Activated CD4-positive, alpha-beta T cell treated with anti-CD3 and anti-CD28 coated beads, Interleukin-10, Interleukin-2, amounts not matched to agents 100 ng/mL and 50 ng/mL, durations not matched to agents 16 hours and 8 hours (primary cell): Measurements from ENCODE around the gene NUDT1.

Experiments used
- DNase-seq: peaks from one replicate; pipeline ENCODE4 v3.0.0-alpha.2; 2020

Gene NUDT1

DNA sequence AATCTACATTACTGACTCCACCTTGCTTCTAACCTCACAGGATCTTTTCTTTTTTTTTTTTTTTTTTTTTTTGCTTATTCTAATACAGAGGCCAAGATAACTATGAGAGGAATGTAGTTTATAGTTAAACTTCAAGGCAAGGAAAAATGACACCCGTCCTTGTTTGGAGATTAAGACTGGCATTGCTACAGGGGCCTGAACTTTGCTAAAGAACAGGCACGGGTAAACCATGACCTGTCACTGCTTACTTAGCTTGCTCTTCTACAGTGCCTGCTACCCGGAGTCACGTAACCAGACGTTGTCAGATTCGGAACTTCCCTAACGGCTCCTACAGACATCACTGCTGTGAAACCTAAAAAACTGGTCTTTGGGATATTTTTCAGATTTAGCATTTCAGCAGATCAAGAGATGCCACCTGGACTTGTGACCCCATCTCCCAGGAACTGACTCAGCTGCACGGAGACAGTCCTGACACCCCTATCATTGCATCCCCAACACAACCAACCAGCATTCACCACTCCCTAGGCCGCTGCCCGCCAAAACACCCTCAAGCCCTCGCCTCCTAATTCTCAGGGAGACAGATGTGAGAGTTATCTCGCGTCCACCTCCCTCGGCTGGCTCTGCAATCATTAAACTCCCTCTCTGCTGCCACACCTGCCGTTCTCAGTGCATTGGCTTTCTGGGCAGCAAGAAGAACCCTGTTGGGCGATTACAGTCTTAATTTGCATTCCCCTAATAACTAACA, 36.8 kb upstream of the NUDT1 start:
- no peak for DNase-seq

DNA sequence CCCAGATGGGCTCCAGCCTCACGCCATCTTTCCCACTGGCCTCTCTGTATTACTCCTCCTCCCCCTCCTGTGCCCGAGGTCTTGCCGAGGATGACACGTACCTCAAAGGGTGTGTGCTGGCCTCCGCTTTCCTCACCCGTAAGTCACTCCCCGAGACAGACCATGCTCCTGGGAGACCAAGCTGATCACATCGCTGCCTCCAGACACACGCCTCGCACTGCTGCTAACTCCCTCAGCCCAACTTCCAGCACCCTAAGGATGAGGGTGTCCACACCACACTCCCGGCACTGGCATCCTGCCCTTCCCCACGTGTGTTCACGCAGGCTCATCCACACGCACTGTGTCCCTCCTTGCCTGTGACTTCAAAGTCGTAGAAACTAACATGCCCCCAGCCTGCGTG, 33.3 kb upstream of the NUDT1 start:
- no peak for DNase-seq

GRCh38 chr7:2209146-2209960, 32.7 kb upstream of the NUDT1 start:
- peak; percentile 40 for DNase-seq

DNA sequence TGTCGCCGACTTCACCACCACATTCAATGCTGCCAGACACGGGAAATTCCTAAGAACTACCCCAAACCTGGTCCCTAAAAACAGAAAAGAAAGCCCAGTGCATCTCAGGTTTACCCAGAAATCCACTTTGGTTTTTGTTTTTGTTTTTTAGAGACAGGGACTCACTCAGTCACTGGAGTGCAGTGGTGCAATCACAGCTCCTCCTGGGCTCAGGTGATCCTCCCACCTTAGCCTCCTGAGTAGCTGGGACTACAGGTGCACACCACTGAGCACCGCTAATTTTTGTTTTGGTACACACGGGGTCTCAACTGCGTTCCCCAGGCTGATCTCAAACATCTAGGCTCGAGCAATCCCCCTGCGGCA, 32.1 kb upstream of the NUDT1 start:
- no peak for DNase-seq

DNA sequence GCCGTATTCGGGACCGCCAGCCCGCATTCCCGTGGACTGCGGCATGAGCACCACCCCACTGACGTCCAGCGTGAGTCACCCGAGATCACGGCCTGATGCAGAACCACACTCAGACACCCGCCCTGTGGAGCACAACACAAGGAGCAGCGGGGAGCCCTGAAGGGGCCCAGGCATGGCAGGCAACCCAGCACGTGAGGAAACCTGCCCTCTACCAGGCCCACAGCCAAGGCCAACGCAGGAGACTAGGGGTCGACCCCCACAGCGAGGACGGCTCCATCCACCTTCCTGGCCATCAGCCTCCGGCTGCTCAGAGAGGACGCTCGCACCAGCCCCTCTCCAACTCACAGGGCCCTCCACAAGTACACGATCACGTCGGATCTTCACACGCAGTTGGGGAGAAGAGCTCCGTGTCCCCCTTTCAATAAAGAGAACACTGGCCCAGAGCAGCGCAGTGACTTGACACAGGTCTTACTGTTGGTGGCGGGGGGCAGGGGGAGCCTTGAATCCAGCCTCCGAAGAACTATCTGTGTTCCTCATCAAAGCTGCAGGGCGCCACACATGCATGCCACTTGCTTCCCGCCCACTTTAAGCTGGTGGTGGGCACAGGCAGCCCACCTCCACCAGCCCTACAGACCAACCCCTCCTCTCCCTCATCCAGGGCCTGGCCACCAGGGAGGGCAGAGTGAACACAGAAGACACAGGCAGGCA, 31.3 kb upstream of the NUDT1 start:
- no peak for DNase-seq

DNA sequence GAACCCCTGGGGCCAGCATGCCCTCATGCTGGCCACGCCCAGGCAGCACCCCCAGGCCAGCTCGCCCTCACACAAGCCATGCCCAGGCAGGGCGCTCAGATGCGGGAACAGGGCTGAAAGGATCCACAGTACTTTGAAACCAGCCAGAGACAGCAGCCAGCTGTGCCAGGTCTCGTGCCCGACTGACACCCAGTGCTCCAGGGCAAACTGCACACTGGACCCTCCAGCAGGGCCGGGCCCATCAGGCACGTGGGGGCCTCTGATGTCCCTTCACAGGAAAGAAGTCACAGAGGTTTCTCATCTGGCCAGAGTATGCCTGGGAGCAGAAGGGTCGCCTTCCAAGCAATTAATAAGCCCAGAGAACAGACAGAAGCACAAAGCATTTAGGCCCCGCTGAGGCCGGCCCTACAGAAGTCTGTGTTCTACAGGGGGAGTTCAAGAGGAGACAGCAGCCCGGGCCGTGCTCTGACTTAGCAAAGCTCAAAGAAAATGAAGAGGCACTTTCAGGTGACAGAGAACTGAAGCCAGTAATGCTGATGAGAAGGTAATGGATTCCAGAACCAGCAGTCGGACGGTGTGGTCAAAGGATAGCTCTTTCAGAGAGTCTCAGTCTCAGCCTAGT, 30.7 kb upstream of the NUDT1 start:
- no peak for DNase-seq

- no peak for DNase-seq
These were observed 30.1 kb upstream of the NUDT1 start for GRCh38 chr7:2211926-2212325.

DNA sequence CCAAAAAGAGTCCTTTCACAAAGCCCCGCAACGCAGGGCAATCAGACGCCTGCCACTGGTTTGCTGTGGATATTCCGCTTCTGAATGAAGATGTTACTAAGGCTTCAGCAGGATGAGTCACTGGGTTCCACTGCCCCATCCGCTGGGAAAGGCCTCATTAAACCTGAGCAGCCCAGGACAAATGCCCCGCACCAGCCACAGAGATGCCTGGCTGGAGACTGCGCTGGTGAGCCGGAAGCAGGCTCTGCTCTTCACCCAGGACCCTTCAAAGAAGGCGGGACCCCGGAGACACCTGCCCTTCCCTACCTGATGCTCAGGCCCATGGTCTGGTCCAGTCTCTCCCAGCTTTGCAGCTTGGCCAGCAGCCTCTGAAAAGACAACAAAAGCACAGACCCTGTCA, 29.1 kb upstream of the NUDT1 start:
- DNase-seq = no peak

- DNase-seq = no peak
These were observed 28.3 kb upstream of the NUDT1 start for GRCh38 chr7:2213551-2214215.

DNA sequence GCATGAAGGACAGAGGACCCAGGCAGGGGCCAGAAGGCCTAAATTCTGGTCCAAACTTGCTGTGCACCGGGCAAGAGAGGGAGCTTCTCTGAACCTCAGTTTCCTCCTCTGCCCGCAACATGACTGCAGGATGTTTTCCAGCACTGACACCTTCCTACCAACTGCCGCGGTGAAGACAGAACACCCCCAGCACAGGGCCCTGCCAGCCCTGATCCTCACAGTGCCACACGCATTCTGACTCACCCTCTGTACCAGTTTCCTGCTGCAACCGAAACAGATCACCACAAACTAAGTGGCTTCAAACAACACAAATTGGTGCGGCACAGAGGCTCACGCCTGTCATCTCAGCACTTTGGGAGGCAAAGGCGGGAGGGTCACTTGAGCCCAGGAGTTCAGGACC, 27.4 kb upstream of the NUDT1 start:
- DNase-seq = peak; percentile 89

DNA sequence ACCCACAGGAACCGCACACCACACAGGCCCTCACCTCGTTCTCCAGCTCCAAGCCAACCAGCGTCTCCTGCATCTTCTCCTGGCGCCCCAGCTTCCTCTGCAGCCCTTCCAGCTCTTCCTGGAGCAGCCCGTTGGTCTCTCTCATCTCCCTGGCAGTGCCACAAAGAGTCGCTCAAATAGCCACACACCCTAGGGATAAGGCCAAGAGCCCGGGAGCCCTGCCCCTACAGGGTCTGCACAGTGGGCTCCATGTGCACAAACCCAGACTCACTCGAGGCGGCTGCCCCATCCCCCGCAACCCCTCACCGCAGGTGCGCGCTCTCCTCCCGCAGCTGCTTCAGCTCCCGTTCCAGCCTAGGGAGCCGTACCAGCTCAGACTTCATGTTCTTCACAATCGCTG, 26.2 kb upstream of the NUDT1 start:
- DNase-seq = no peak

DNA sequence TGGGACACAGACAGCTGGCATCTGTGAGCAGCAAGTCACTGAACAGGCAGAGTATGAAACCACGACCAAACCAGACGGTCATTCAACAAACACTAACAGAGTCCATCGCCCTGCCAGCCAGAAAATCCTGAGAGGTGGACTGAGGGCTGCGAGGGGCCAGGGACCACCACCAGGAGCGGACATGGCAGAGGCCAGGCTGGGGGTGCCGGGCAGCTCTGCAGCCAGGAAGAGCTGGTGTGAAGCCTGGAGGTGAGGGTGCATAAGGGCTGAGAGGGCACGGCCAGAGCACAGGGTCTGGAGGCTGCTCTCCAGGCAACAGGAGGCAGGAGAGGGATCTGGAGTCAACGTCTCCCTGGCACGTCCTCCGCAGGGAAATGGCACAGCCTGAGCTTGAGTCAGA, 24.8 kb upstream of the NUDT1 start:
- no peak for DNase-seq

GRCh38 chr7:2217716-2218443, 24.1 kb upstream of the NUDT1 start:
- DNase-seq = no peak

GRCh38 chr7:2218444-2218785, 23.6 kb upstream of the NUDT1 start:
- DNase-seq = no peak

DNA sequence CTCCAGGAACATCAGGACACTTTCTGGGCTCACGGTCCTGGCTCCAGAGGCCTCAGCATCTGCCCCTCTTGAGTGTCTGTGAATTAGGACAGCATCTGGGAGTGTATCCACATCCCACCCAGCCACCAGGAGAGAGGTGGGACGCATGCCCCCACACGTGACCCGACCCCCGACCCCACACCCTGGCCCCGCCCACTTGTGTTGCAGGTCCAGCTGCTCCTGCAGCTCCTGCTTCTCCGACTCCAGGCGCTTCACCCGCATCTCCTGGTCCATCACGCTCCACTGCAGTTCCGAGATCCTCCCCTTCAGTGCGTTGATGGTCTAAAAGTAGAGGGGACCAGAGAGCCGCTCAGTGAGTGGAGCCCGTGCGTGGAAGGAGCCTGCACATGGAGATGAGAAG, 22.9 kb upstream of the NUDT1 start:
- DNase-seq = no peak

GRCh38 chr7:2219606-2220005, 22.4 kb upstream of the NUDT1 start:
- DNase-seq = no peak

DNA sequence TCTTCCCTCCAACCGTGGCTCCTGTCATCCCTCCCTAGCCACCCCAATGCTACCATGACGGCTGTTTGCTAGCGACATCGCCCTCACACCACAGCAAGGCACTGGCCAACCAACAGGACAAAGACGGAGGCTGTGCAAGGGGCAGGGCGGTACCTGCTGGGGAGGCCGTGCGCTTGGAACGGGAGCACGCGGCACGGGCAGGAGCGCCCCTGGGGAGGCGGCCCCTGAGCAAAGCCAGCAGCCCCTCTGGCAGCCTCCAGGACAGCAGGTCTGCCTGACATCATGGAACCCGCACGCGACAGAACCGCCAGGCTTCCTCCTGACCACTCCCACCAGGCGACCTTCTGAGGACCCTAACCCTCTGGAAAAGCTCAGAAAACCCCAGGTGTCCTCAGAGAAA, 22.0 kb upstream of the NUDT1 start:
- DNase-seq = no peak

GRCh38 chr7:2220506-2220905, 21.5 kb upstream of the NUDT1 start:
- no peak for DNase-seq

DNA sequence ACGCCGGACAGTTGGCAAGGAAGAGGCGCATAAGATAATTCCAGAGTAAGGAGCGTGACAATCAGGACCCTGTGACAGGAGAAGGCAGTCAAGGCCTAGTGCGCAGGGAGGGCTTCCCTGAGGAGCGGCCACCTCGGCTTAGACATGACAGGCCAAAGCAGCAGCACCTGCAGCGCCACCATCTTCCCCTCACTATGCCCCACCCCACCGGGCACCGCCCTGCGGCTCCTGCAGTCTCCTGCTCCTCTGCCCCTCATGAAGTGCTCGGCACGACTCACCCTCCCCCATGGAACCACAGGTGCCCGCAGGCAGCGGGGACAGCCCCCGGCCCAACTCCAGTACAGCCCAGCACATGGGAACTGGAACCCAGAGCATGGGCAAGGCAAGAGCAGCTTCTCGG, 21.1 kb upstream of the NUDT1 start:
- DNase-seq = no peak

- no peak for DNase-seq
These were observed 19.5 kb upstream of the NUDT1 start for GRCh38 chr7:2222516-2222915.

GRCh38 chr7:2223321-2223720, 18.7 kb upstream of the NUDT1 start:
- DNase-seq = no peak

- no peak for DNase-seq
These were observed 17.5 kb upstream of the NUDT1 start for GRCh38 chr7:2224491-2224928.
